HepG2 (cell line): ENCODE measurements around the gene KRT1.

Experiments used
- ARNTL ChIP-seq: sonication (generic); formaldehyde crosslinking; IDR thresholded peaks from 2 replicates; pipeline ENCODE4 v1.4.0; 2020; ENCODE audit warnings: mild to moderate bottlenecking, missing genetic modification reagents
- ASH2L ChIP-seq: fragments of 300-600, 200-600 bp; sonication (generic); IDR thresholded peaks from 2 replicates; pipeline ENCODE4 v1.7.0; 2017; ENCODE audit warnings: low read depth, mild to moderate bottlenecking, moderate library complexity, mixed read lengths, low read length; ENCODE audit not compliant: insufficient read length
- BHLHE40 ChIP-seq: IDR thresholded peaks from 2 replicates; pipeline ENCODE4 v1.6.1; 2011; ENCODE audit warnings: low read length, improper control_type of control experiment
- CC2D1A ChIP-seq: sonication (generic); formaldehyde crosslinking; IDR thresholded peaks from 2 replicates; pipeline ENCODE4 v1.8.1; 2023; ENCODE audit warnings: mild to moderate bottlenecking, missing genetic modification reagents
- E2F5 ChIP-seq: sonication (generic); formaldehyde crosslinking; conservative IDR thresholded peaks from 2 replicates; pipeline ENCODE4 v1.4.0; 2020; ENCODE audit warnings: missing genetic modification reagents
- MXD3 ChIP-seq: IDR thresholded peaks from 2 replicates; pipeline ENCODE4 v1.6.1; 2016; ENCODE audit warnings: mild to moderate bottlenecking, missing biosample characterization, missing genetic modification reagents
- NR2C2 ChIP-seq: sonication (generic); formaldehyde crosslinking; IDR thresholded peaks from 2 replicates; pipeline ENCODE4 v1.4.0; 2020; ENCODE audit warnings: missing genetic modification reagents, mild to moderate bottlenecking, moderate library complexity, borderline replicate concordance
- RFX5 ChIP-seq: IDR thresholded peaks from 2 replicates; pipeline ENCODE4 v1.6.1; 2011; ENCODE audit warnings: low read depth, low read length, improper control_type of control experiment
- SMC3 ChIP-seq: IDR thresholded peaks from 2 replicates; pipeline ENCODE4 v1.6.1; 2011; ENCODE audit warnings: low read length, improper control_type of control experiment
- SNRNP70 ChIP-seq: fragments of 200-400 bp; formaldehyde crosslinking; IDR thresholded peaks from 2 replicates; pipeline ENCODE4 v1.6.1; 2017; ENCODE audit warnings: mild to moderate bottlenecking, low read depth, low read length, moderate library complexity
- ZNF317 ChIP-seq: sonication (generic); formaldehyde crosslinking; IDR thresholded peaks from 2 replicates; pipeline ENCODE4 v1.5.0; 2020; ENCODE audit warnings: mild to moderate bottlenecking, missing genetic modification reagents
- ZSCAN21 ChIP-seq: sonication (generic); formaldehyde crosslinking; IDR thresholded peaks from 2 replicates; pipeline ENCODE4 v1.8.0; 2022; ENCODE audit warnings: mild to moderate bottlenecking, missing genetic modification reagents, moderate library complexity, borderline replicate concordance

DNA sequence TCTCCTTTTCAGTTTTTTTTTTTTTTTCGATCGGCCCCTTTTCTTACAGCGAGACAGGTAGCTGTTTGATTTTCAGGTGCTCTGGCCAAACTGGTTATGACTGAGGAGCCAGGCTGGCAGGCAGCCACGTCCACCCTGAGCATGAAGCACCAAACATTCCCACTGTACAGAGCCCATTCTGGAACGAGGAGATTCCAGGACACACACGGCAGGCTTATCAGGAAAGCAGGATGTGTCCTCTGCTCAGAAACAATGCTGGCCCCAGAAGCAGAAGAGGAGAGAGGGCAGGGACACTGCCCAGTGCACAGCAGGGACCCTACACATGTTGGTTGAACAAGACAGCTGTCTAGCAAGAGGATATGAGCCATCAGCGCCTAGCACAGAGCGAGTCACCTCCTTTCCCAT, 24.5 kb downstream of the KRT1 start:
- TF ChIP-seq ZSCAN21 (no peak), ASH2L (no peak), CC2D1A (no peak), SMC3 (no peak), ARNTL (CRISPR knock-in tag) (no peak), RFX5 (no peak), MXD3 (no peak), SNRNP70 (no peak), E2F5 (CRISPR knock-in tag) (no peak), ZNF317 (CRISPR knock-in tag) (no peak), NR2C2 (CRISPR knock-in tag) (no peak), BHLHE40 (no peak)
